Measurements from ENCODE around the gene ANKIB1. TPM values are rescaled to one million over a fixed set of nuclear protein-coding genes. Genes with fewer than 3 reads are reported as not detected.
A peak's percentile ranks its signal among the peaks of the same experiment; 100 is the strongest.

The ANKIB1 gene
- total and polyA plus RNA-seq, 9 of the 15 experiments (the other 6 are each of a cell fraction or from before 2014, with no cell fraction given), result 5.9 to 25.2 (median 16.1) TPM

GRCh38 chr7:92245487-92246359 lies at the start of gene ANKIB1, which contains the start of gene KRIT1 (continued):
- TF ChIP-seq ZNF407 (IDR thresholded peaks at IDR 0.05; ENCODE audit: low read depth) (peak; percentile 77), ZNF12 (CRISPR knock-in tag; IDR thresholded peaks at IDR 0.05) (no peak), MECOM (CRISPR knock-in tag; IDR thresholded peaks at IDR 0.05) (no peak), TSHZ1 (CRISPR knock-in tag; IDR thresholded peaks at IDR 0.05) (no peak), HES1 (IDR thresholded peaks at IDR 0.05; ENCODE audit: low read depth) (0 out of 2 replicates have a peak, but pooled peaks have one; percentile 15), BRD4 (IDR thresholded peaks at IDR 0.05) (peak; percentile 92), CTCF (IDR thresholded peaks at IDR 0.05 in 2 of 3, conservative IDR thresholded peaks at IDR 0.05 in 1 of 3; ENCODE audit: insufficient read depth in 2 of 3, low read depth in 1 of 3, low read length in 3 of 3) (peak in 2 of 3 experiments; percentile 15 to 43; a peak in 2 of 6 replicates), SOX6 (IDR thresholded peaks at IDR 0.05) (peak; percentile 23), PML (IDR thresholded peaks at IDR 0.05; ENCODE audit: low read length) (peak; percentile 77; the same call in 1 of the 2 replicates), POLR2G (IDR thresholded peaks at IDR 0.05; ENCODE audit: low read depth, low read length) (peak; percentile 95), ZNF263 (CRISPR knock-in tag; IDR thresholded peaks at IDR 0.05; ENCODE audit: borderline replicate concordance) (peak; percentile 21; the same call in 1 of the 2 replicates), KLF1 (tag; IDR thresholded peaks at IDR 0.05) (peak; percentile 81), HDGF (IDR thresholded peaks at IDR 0.05) (peak; percentile 88; the same call in 1 of the 2 replicates)

All from K562 (cell line).